T-cell (primary cell): ENCODE results near the gene NTMT2. TPM values are rescaled to one million over a fixed set of nuclear protein-coding genes. Genes with fewer than 3 reads are reported as not detected.
A peak's percentile ranks its signal among the peaks of the same experiment; 100 is the strongest.
"Not testable (repeated sequence)": the region's sequence is repeated elsewhere in the genome, so short reads cannot be mapped to it uniquely, and the experiment has no call there.

Experiments used
- ATAC-seq, 4 experiments: fragments of 200-7000 bp in 3 of 4; fragments of 150-1000 bp in 1 of 4; cut with Tn5 transposase; replicated peaks in 1 of 4; 1 replicate in 3 of 4; 2 replicates in 1 of 4; pipeline ENCODE4 v1.10.0; 2021; ENCODE audit warnings: moderate library complexity in 3 of 4, mild to moderate bottlenecking in 2 of 4, moderate number of reproducible peaks in 1 of 4
- CTCF ChIA-PET, 2 donors: fragments of 300-600 bp; sonication (Branson Sonifier 250); formaldehyde crosslinking; loops; one replicate each; lab custom pipeline; 2022; ENCODE audit warnings: antibody characterized with exemption in 2 of 2; lab: Charles Lee
- POLR2A ChIA-PET, 2 donors: fragments of 300-600 bp; sonication (Branson Sonifier 250); formaldehyde crosslinking; loops; one replicate each; lab custom pipeline; 2022; ENCODE audit warnings: antibody characterized with exemption in 2 of 2; lab: Charles Lee
- DNase-seq, 35 experiments: peaks; one replicate each; pipeline versions ENCODE4 v3.0.0 to v3.0.0-alpha.2; 2013 to 2023
- H3K27ac ChIP-seq: one replicate; pipeline ENCODE4 v1.5.1; 2013; ENCODE audit warnings: low read length
- H3K27me3 ChIP-seq, 2 experiments: replicated peaks in 1 of 2; 1 replicate in 1 of 2; 2 replicates in 1 of 2; pipeline versions ENCODE4 v1.6.1 to v1.7.0; 2013; ENCODE audit warnings: low read length in 1 of 2, mixed read lengths in 1 of 2; ENCODE audit not compliant: control insufficient read depth in 2 of 2, insufficient read depth in 2 of 2; ENCODE audit errors: extremely low read depth in 1 of 2
- H3K36me3 ChIP-seq, 2 donors: 1 replicate in 1 of 2; 2 replicates in 1 of 2; pipeline versions ENCODE4 v1.6.1 to v1.7.0; 2013; ENCODE audit warnings: low read length in 1 of 2; ENCODE audit not compliant: control insufficient read depth in 2 of 2, insufficient read depth in 1 of 2; ENCODE audit errors: extremely low read depth in 1 of 2
- H3K4me1 ChIP-seq, 2 experiments: 1 replicate in 1 of 2; 2 replicates in 1 of 2; pipeline versions ENCODE4 v1.6.1 to v1.7.0; 2013; ENCODE audit warnings: low read length in 2 of 2, mixed read lengths in 1 of 2; ENCODE audit not compliant: insufficient read depth in 2 of 2, control insufficient read depth in 1 of 2; ENCODE audit errors: extremely low read depth in 1 of 2
- H3K4me3 ChIP-seq, 2 donors: 1 replicate in 1 of 2; 2 replicates in 1 of 2; pipeline versions ENCODE4 v1.5.1 to v1.7.0; 2013; ENCODE audit warnings: mild to moderate bottlenecking in 2 of 2, low read length in 1 of 2, moderate library complexity in 1 of 2; ENCODE audit not compliant: control insufficient read depth in 1 of 2; ENCODE audit errors: extremely low read depth in 1 of 2
- H3K9me3 ChIP-seq: 2 replicates; pipeline ENCODE4 v1.7.0; 2013
- H3K27ac Mint-ChIP-seq, 2 donors: one replicate each; pipeline ENCODE4 v1.8.0; 2020 to 2021; ENCODE audit warnings: mild to moderate bottlenecking in 2 of 2, mixed read lengths in 2 of 2
- H3K27me3 Mint-ChIP-seq, 2 donors: one replicate each; pipeline ENCODE4 v1.8.0; 2021 to 2022; ENCODE audit warnings: mixed read lengths in 2 of 2
- H3K36me3 Mint-ChIP-seq: one replicate; pipeline ENCODE4 v1.8.0; 2021; ENCODE audit warnings: mixed read lengths
- H3K4me1 Mint-ChIP-seq, 3 donors: one replicate each; pipeline ENCODE4 v1.8.0; 2020 to 2022; ENCODE audit warnings: mixed read lengths in 3 of 3, mild to moderate bottlenecking in 1 of 3
- H3K4me3 Mint-ChIP-seq, 3 donors: one replicate each; pipeline ENCODE4 v1.8.0; 2020 to 2022; ENCODE audit warnings: mild to moderate bottlenecking in 3 of 3, mixed read lengths in 3 of 3, moderate library complexity in 3 of 3
- H3K9me3 Mint-ChIP-seq, 3 donors: one replicate each; pipeline ENCODE4 v1.8.0; 2020 to 2022; ENCODE audit warnings: mixed read lengths in 3 of 3
- WGBS: methylation state at CpG from one replicate; pipeline ENCODE4 v1.1.5; 2013; ENCODE audit warnings: missing lambda C conversion rate; ENCODE audit not compliant: insufficient coverage; 5-methylcytosine and 5-hydroxymethylcytosine counted together
- total RNA-seq, 35 experiments: library from RNA in 6 of 35; stranded (reverse) in 6 of 35; fragments of 120-200 nt in 1 of 35; gene quantifications; one replicate each; pipeline versions ENCODE4 v1.2.1 to v1.2.4 and lab custom pipeline; 2013 to 2026

Gene NTMT2
- total RNA-seq = not detected
- not detected for total RNA-seq (2013)
- 0 reads per million in 29 experiments for total RNA-seq (lab: John Stamatoyannopoulos, UW)

GRCh38 chr1:170145770-170146676 is at the start of gene NTMT2:
Gene NTMT2, plus strand, starts transcription at chr1:170145959. Its CDS starts 149 bp downstream, at chr1:170146108.
- ChIA-PET CTCF (interaction anchor here in 1 of 2 donors (0.5 kb wide), 1 partner anchor 19 kb away, joined by 3 read pairs; no protein-coding TSS in a partner anchor), POLR2A (no interaction called here)
- Mint-ChIP-seq H3K4me3 (peak within 1 kb of the TSS in 1 of 3 donors; percentile 16), H3K27me3 (peaks cover 17% of the 10 kb centered on the region in 2 donors), H3K27ac (no peak within 1 kb of the TSS), H3K4me1 (peaks cover 8 to 15% (median 15%) of the 10 kb centered on the region in 3 donors), H3K9me3 (peaks cover 0 to 9% (median 8%) of the 10 kb centered on the region in 3 donors), H3K36me3 (no peaks in the 10 kb centered on the region)
- no peaks in the 10 kb centered on the region for H3K36me3 ChIP-seq
- ATAC-seq (no peak), DNase-seq (no peak)
- H3K27me3 ChIP-seq = peaks cover 0 to 4% of the 10 kb centered on the region in 2 experiments
- no peak within 1 kb of the TSS for H3K27ac ChIP-seq
- peaks cover 0 to 2% of the 10 kb centered on the region in 2 experiments for H3K4me1 ChIP-seq
- no peaks in the 10 kb centered on the region for H3K9me3 ChIP-seq
- no peak within 1 kb of the TSS for H3K4me3 ChIP-seq
- WGBS = no CpG with 5 or more reads among the region's 8 CpGs

- H3K4me3 ChIP-seq = no peak overlapping the region
- no peaks in the 10 kb centered on the region for H3K36me3 ChIP-seq
- H3K36me3 Mint-ChIP-seq = no peaks in the 10 kb centered on the region
- no peaks in the 10 kb centered on the region for H3K4me1 ChIP-seq
- ATAC-seq = no peak
- H3K27me3 Mint-ChIP-seq = peaks cover 20 to 26% of the 10 kb centered on the region in 2 donors
- no peaks in the 10 kb centered on the region for H3K4me1 Mint-ChIP-seq
- POLR2A ChIA-PET = no interaction called here
- H3K27ac Mint-ChIP-seq = no peak overlapping the region
- no peak overlapping the region for H3K4me3 Mint-ChIP-seq
- H3K27ac ChIP-seq = no peak overlapping the region
- H3K27me3 ChIP-seq = no peaks in the 10 kb centered on the region
- H3K9me3 Mint-ChIP-seq = peaks cover 0 to 10% (median 4%) of the 10 kb centered on the region in 3 donors
- no peak for DNase-seq
- CTCF ChIA-PET = no interaction called here
- peaks cover 2% of the 10 kb centered on the region for H3K9me3 ChIP-seq
Measured at GRCh38 chr1:170095976-170096748, 49.6 kb upstream of the NTMT2 start.

- H3K4me3 ChIP-seq = no peak overlapping the region
- H3K27me3 ChIP-seq = peaks cover 0 to 2% of the 10 kb centered on the region in 2 experiments
- POLR2A ChIA-PET = no interaction called here
- no CpG with 5 or more reads among the region's 4 CpGs for WGBS
- no peaks in the 10 kb centered on the region for H3K4me1 Mint-ChIP-seq
- no peaks in the 10 kb centered on the region for H3K4me1 ChIP-seq
- peaks cover 23 to 26% of the 10 kb centered on the region in 2 donors for H3K27me3 Mint-ChIP-seq
- ATAC-seq = no peak
- no peak overlapping the region for H3K27ac ChIP-seq
- H3K27ac Mint-ChIP-seq = no peak overlapping the region
- peaks cover 0 to 10% (median 2%) of the 10 kb centered on the region in 3 donors for H3K9me3 Mint-ChIP-seq
- no peaks in the 10 kb centered on the region for H3K36me3 ChIP-seq
- DNase-seq = no peak
- CTCF ChIA-PET = no interaction called here
- no peaks in the 10 kb centered on the region for H3K36me3 Mint-ChIP-seq
- H3K9me3 ChIP-seq = peaks cover 2% of the 10 kb centered on the region
- no peak overlapping the region for H3K4me3 Mint-ChIP-seq
Measured at GRCh38 chr1:170096806-170097340, 48.9 kb upstream of the NTMT2 start.

- 50% methylated on average over 1 of the region's 4 CpGs for WGBS
Measured at GRCh38 chr1:170097449-170097948, 48.3 kb upstream of the NTMT2 start.

GRCh38 chr1:170113140-170113539 is 32.6 kb upstream of the NTMT2 start:
- H3K4me1 Mint-ChIP-seq, ATAC-seq, CTCF ChIA-PET, H3K9me3 ChIP-seq, H3K27ac Mint-ChIP-seq, H3K27ac ChIP-seq, H3K4me3 ChIP-seq, H3K36me3 Mint-ChIP-seq, H3K36me3 ChIP-seq, H3K4me1 ChIP-seq, H3K4me3 Mint-ChIP-seq, DNase-seq, POLR2A ChIA-PET: not testable (repeated sequence)
- 50% methylated on average over 2 of the region's 8 CpGs for WGBS
- Mint-ChIP-seq H3K9me3 (peaks cover 0 to 12% (median 7%) of the 10 kb centered on the region in 3 donors), H3K27me3 (peaks cover 23 to 26% of the 10 kb centered on the region in 2 donors)
- H3K27me3 ChIP-seq = peaks cover 0 to 13% of the 10 kb centered on the region in 2 experiments

More at GRCh38 chr1:170097449-170097948, 48.3 kb upstream of the NTMT2 start:
- Mint-ChIP-seq H3K36me3 (no peaks in the 10 kb centered on the region), H3K27ac (no peak overlapping the region), H3K27me3 (peaks cover 23 to 26% of the 10 kb centered on the region in 2 donors), H3K4me3 (no peak overlapping the region), H3K9me3 (peaks cover 0 to 10% (median 2%) of the 10 kb centered on the region in 3 donors), H3K4me1 (no peaks in the 10 kb centered on the region)
- H3K9me3 ChIP-seq = peaks cover 2% of the 10 kb centered on the region
- H3K4me1 ChIP-seq = no peaks in the 10 kb centered on the region
- POLR2A ChIA-PET = no interaction called here
- DNase-seq = no peak
- peaks cover 0 to 3% of the 10 kb centered on the region in 2 experiments for H3K27me3 ChIP-seq
- CTCF ChIA-PET = no interaction called here
- H3K27ac ChIP-seq = no peak overlapping the region
- H3K4me3 ChIP-seq = no peak overlapping the region
- no peak for ATAC-seq
- no peaks in the 10 kb centered on the region for H3K36me3 ChIP-seq

- peaks cover 0 to 12% (median 7%) of the 10 kb centered on the region in 3 donors for H3K9me3 Mint-ChIP-seq
- H3K9me3 ChIP-seq = no peaks in the 10 kb centered on the region
- H3K27ac Mint-ChIP-seq = no peak overlapping the region
- H3K4me1 Mint-ChIP-seq = no peaks in the 10 kb centered on the region
- H3K36me3 ChIP-seq = no peaks in the 10 kb centered on the region
- peaks cover 0 to 13% of the 10 kb centered on the region in 2 experiments for H3K27me3 ChIP-seq
- no peaks in the 10 kb centered on the region for H3K36me3 Mint-ChIP-seq
- ChIA-PET POLR2A (no interaction called here), CTCF (no interaction called here)
- H3K4me3 Mint-ChIP-seq = no peak overlapping the region
- peaks cover 25 to 26% of the 10 kb centered on the region in 2 donors for H3K27me3 Mint-ChIP-seq
- no peak overlapping the region for H3K4me3 ChIP-seq
- no CpG with 5 or more reads among the region's 2 CpGs for WGBS
- no peaks in the 10 kb centered on the region for H3K4me1 ChIP-seq
- DNase-seq (no peak), ATAC-seq (no peak)
- H3K27ac ChIP-seq = no peak overlapping the region
Measured at GRCh38 chr1:170114906-170115305, 30.9 kb upstream of the NTMT2 start.
